ENCODE results near the gene PBX1. TPM values are rescaled to one million over a fixed set of nuclear protein-coding genes. Genes with fewer than 3 reads are reported as not detected.

The PBX1 gene
- total and polyA plus RNA-seq, 7 donors: 6.7 to 168 (median 118) TPM

- H3K27ac ChIP-seq: peak overlapping the region in 3 of 4 donors; percentile 47 to 66 (median 59)
- peaks cover 0 to 72% (median 59%) of the 10 kb centered on the region in 4 donors for H3K4me1 ChIP-seq
- 90 to 96% methylated on average over 2 of the region's 2 CpGs for WGBS, 2 donors
- H3K4me3 ChIP-seq: no peak overlapping the region
- no peaks in the 10 kb centered on the region for H3K9me3 ChIP-seq
- no peaks in the 10 kb centered on the region for H3K27me3 ChIP-seq
- peaks cover 0 to 10% (median 0%) of the 10 kb centered on the region in 4 donors for H3K36me3 ChIP-seq
- TF ChIP-seq EP300 (IDR thresholded peaks at IDR 0.05): no peak
- no peak for TF ChIP-seq POLR2AphosphoS5 (IDR thresholded peaks at IDR 0.05)
- TF ChIP-seq CTCF (IDR thresholded peaks at IDR 0.05): no peak
- no peak for DNase-seq
- intact Hi-C loops (cut with DNase I): no loop called here
Observed at GRCh38 chr1:164853146-164853545, 294.2 kb downstream of the PBX1 start.

- Histone ChIP-seq H3K4me3 (no peak overlapping the region), H3K9me3 (no peaks in the 10 kb centered on the region), H3K4me1 (peaks cover 0 to 60% (median 58%) of the 10 kb centered on the region in 4 donors), H3K27ac (no peak overlapping the region), H3K27me3 (no peaks in the 10 kb centered on the region), H3K36me3 (no peaks in the 10 kb centered on the region)
- TF ChIP-seq CTCF (IDR thresholded peaks at IDR 0.05): no peak
- no peak for TF ChIP-seq POLR2AphosphoS5 (IDR thresholded peaks at IDR 0.05)
- no peak for TF ChIP-seq EP300 (IDR thresholded peaks at IDR 0.05)
- 77 to 80% methylated on average over 2 of the region's 2 CpGs for WGBS, 2 donors
- intact Hi-C loops (cut with DNase I): no loop called here
- DNase-seq: no peak
Observed at GRCh38 chr1:164855716-164856329, 296.8 kb downstream of the PBX1 start.

- Histone ChIP-seq H3K9me3 (no peaks in the 10 kb centered on the region), H3K4me1 (peaks cover 0 to 54% (median 52%) of the 10 kb centered on the region in 4 donors), H3K4me3 (no peak overlapping the region), H3K36me3 (no peaks in the 10 kb centered on the region), H3K27ac (no peak overlapping the region), H3K27me3 (no peaks in the 10 kb centered on the region)
- no peak for DNase-seq
- WGBS, 2 donors: 92 to 98% methylated on average over 2 of the region's 2 CpGs
- intact Hi-C loops (cut with DNase I): no loop called here
- TF ChIP-seq POLR2AphosphoS5 (IDR thresholded peaks at IDR 0.05) (no peak), CTCF (IDR thresholded peaks at IDR 0.05) (no peak), EP300 (IDR thresholded peaks at IDR 0.05) (no peak), POLR2A (IDR thresholded peaks at IDR 0.05) (no peak)
Observed at GRCh38 chr1:164856381-164856780, 297.4 kb downstream of the PBX1 start.

DNA sequence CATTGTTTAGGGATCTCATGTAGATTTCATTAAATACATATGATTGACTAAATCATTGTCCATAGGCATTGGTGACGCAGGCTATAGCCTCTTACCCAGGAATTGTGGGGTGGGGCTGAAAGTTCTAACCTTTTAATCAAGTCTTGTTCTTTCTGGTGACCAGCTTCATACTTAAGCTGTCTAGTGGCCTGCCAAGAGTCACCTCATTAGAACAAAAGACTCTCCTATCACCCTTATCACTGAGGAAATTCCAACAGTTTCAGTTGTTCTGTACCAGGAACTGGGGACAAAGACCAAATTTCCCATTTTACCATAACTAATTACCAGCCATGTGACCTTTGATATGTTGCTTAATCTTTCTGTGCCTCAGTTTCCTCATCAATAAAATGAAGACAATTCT is 298.5 kb downstream of the PBX1 start:
- H3K36me3 ChIP-seq: no peaks in the 10 kb centered on the region
- no peaks in the 10 kb centered on the region for H3K9me3 ChIP-seq
- H3K4me1 ChIP-seq: peaks cover 0 to 44% (median 41%) of the 10 kb centered on the region in 4 donors
- no peaks in the 10 kb centered on the region for H3K27me3 ChIP-seq
- no peak for TF ChIP-seq POLR2A (IDR thresholded peaks at IDR 0.05)
- no peak for TF ChIP-seq CTCF (IDR thresholded peaks at IDR 0.05)
- no peak for TF ChIP-seq POLR2AphosphoS5 (IDR thresholded peaks at IDR 0.05)
- no peak for TF ChIP-seq EP300 (IDR thresholded peaks at IDR 0.05)
- no peak overlapping the region for H3K4me3 ChIP-seq
- intact Hi-C loops (cut with DNase I): no loop called here
- peak overlapping the region in 3 of 4 donors; percentile 6 to 56 (median 21) for H3K27ac ChIP-seq
- 96 to 100% methylated on average over 1 of the region's 1 CpG for WGBS, 2 donors
- no peak for DNase-seq

Data from sigmoid colon (tissue), 7 donors.